Measurements from ENCODE around the gene SEMA3G. TPM values are rescaled to one million over a fixed set of nuclear protein-coding genes. Genes with fewer than 3 reads are reported as not detected.

SEMA3G gene
- polyA plus RNA-seq, 1 donor (not counting 4 experiments of a cell fraction or from before 2014, with no cell fraction given) = 0.07 TPM

GRCh38 chr3:52479037-52479876 is 34.4 kb upstream of the SEMA3G start:
- H3K27me3 ChIP-seq (ENCODE audit: control insufficient read depth, extremely low read depth, insufficient read depth, low read length) = no peaks in the 10 kb centered on the region
- no peaks in the 10 kb centered on the region for H3K79me2 ChIP-seq (ENCODE audit: control insufficient read depth, insufficient read depth, low read length)
- H3K4me3 ChIP-seq (ENCODE audit: control insufficient read depth in 2 of 3, extremely low read depth in 1 of 3, insufficient read depth in 2 of 3, low read depth in 1 of 3, low read length in 3 of 3) = no peak overlapping the region
- H3K9ac ChIP-seq (ENCODE audit: control insufficient read depth, extremely low read depth, insufficient read depth, low read length) = no peak overlapping the region
- no peaks in the 10 kb centered on the region for H3K9me3 ChIP-seq (ENCODE audit: control insufficient read depth, low read depth, low read length)
- H3K27ac ChIP-seq (ENCODE audit: control insufficient read depth, insufficient read depth, low read length) = no peak overlapping the region
- no peaks in the 10 kb centered on the region for H4K20me1 ChIP-seq (ENCODE audit: control insufficient read depth, extremely low read depth, insufficient read depth, low read length)
- FAIRE-seq = no peak
- dilution Hi-C loops (cut with MboI; ENCODE audit: extremely low pct_ligation_motif_present, low sequenced_read_pairs) = no loop called here
- H2AFZ ChIP-seq (ENCODE audit: control insufficient read depth, low read length) = no peak overlapping the region
- DNase-seq (ENCODE audit: low read depth, low spot score) = no peak
- H3K4me1 ChIP-seq (ENCODE audit: control insufficient read depth, extremely low read depth, insufficient read depth, low read length) = peaks cover 12% of the 10 kb centered on the region
- H3K4me2 ChIP-seq (ENCODE audit: control insufficient read depth, extremely low read depth, insufficient read depth, low read depth, low read length) = no peak overlapping the region
- TF ChIP-seq CTCF (optimal IDR thresholded peaks at IDR 0.05 in 1 of 3, IDR thresholded peaks at IDR 0.05 in 1 of 3, conservative IDR thresholded peaks at IDR 0.05 in 1 of 3; ENCODE audit: extremely low read depth in 1 of 3, insufficient read depth in 2 of 3, low read length in 3 of 3) = no peak
- TF ChIP-seq EZH2 (IDR thresholded peaks at IDR 0.05; ENCODE audit: low read length) = no peak
- peaks cover 54 to 65% of the 10 kb centered on the region in 2 experiments for H3K36me3 ChIP-seq (ENCODE audit: control insufficient read depth in 2 of 2, extremely low read depth in 1 of 2, insufficient read depth in 2 of 2, low read length in 2 of 2)
- H3K9me1 ChIP-seq (ENCODE audit: control insufficient read depth, extremely low read depth, insufficient read depth, low read length) = no peaks in the 10 kb centered on the region

GRCh38 chr3:52477796-52478095 is 32.8 kb upstream of the SEMA3G start:
- H3K36me3 ChIP-seq (ENCODE audit: control insufficient read depth in 2 of 2, extremely low read depth in 1 of 2, insufficient read depth in 2 of 2, low read length in 2 of 2) = peaks cover 65 to 75% of the 10 kb centered on the region in 2 experiments

More at GRCh38 chr3:52477796-52478095, 32.8 kb upstream of the SEMA3G start:
- Histone ChIP-seq H3K27me3 (ENCODE audit: control insufficient read depth, extremely low read depth, insufficient read depth, low read length) (no peaks in the 10 kb centered on the region), H3K4me1 (ENCODE audit: control insufficient read depth, extremely low read depth, insufficient read depth, low read length) (no peaks in the 10 kb centered on the region), H3K9me1 (ENCODE audit: control insufficient read depth, extremely low read depth, insufficient read depth, low read length) (no peaks in the 10 kb centered on the region), H3K79me2 (ENCODE audit: control insufficient read depth, insufficient read depth, low read length) (no peaks in the 10 kb centered on the region), H2AFZ (ENCODE audit: control insufficient read depth, low read length) (no peak overlapping the region), H3K9ac (ENCODE audit: control insufficient read depth, extremely low read depth, insufficient read depth, low read length) (no peak overlapping the region), H3K27ac (ENCODE audit: control insufficient read depth, insufficient read depth, low read length) (no peak overlapping the region), H3K9me3 (ENCODE audit: control insufficient read depth, low read depth, low read length) (no peaks in the 10 kb centered on the region), H3K4me3 (ENCODE audit: control insufficient read depth in 2 of 3, extremely low read depth in 1 of 3, insufficient read depth in 2 of 3, low read depth in 1 of 3, low read length in 3 of 3) (no peak overlapping the region), H4K20me1 (ENCODE audit: control insufficient read depth, extremely low read depth, insufficient read depth, low read length) (no peaks in the 10 kb centered on the region), H3K4me2 (ENCODE audit: control insufficient read depth, extremely low read depth, insufficient read depth, low read depth, low read length) (no peak overlapping the region)
- DNase-seq (ENCODE audit: low read depth, low spot score) = no peak
- dilution Hi-C loops (cut with MboI; ENCODE audit: extremely low pct_ligation_motif_present, low sequenced_read_pairs) = no loop called here
- no peak for TF ChIP-seq CTCF (optimal IDR thresholded peaks at IDR 0.05 in 1 of 3, IDR thresholded peaks at IDR 0.05 in 1 of 3, conservative IDR thresholded peaks at IDR 0.05 in 1 of 3; ENCODE audit: extremely low read depth in 1 of 3, insufficient read depth in 2 of 3, low read length in 3 of 3)
- no peak for TF ChIP-seq EZH2 (IDR thresholded peaks at IDR 0.05; ENCODE audit: low read length)
- FAIRE-seq = no peak
